Prostate gland (tissue), 2 donors: ENCODE data around the gene PRDM1. TPM values are rescaled to one million over a fixed set of nuclear protein-coding genes. Genes with fewer than 3 reads are reported as not detected.

ENCODE experiments used
- DNase-seq: peaks from one replicate; pipeline ENCODE4 v3.0.0-alpha.2; 2019; ENCODE audit warnings: low spot score
- H3K27ac ChIP-seq, 2 donors: fragments of 200-600 bp; sonication (generic); 2 replicates each; pipeline ENCODE4 v1.5.1; 2017 to 2019
- H3K27me3 ChIP-seq: fragments of 200-600 bp; sonication (generic); replicated peaks from 2 replicates; pipeline ENCODE4 v1.5.1; 2019; ENCODE audit not compliant: insufficient read depth
- H3K36me3 ChIP-seq, 2 donors: fragments of 200-600 bp; sonication (generic); 1 replicate in 1 of 2; 2 replicates in 1 of 2; pipeline versions ENCODE4 v1.5.1 to v1.8.1; 2017 to 2019
- H3K4me1 ChIP-seq: fragments of 200-600 bp; sonication (generic); replicated peaks from 2 replicates; pipeline ENCODE4 v1.5.1; 2019
- H3K4me3 ChIP-seq, 2 donors: fragments of 200-600 bp; sonication (generic); 2 replicates each; pipeline ENCODE4 v1.5.1; 2017 to 2019
- H3K9me3 ChIP-seq: fragments of 200-600 bp; sonication (generic); 2 replicates; pipeline ENCODE4 v1.5.1; 2017
- CTCF ChIP-seq, 4 experiments: fragments of 200-600 bp in 2 of 4; fragments of 450-650 bp in 2 of 4; sonication (generic) in 2 of 4; IDR thresholded peaks; 1 replicate in 3 of 4; 2 replicates in 1 of 4; pipeline ENCODE4 v1.5.1; 2016 to 2019; ENCODE audit warnings: antibody characterized with exemption in 4 of 4, mild to moderate bottlenecking in 2 of 4, moderate library complexity in 2 of 4
- POLR2A ChIP-seq: fragments of 450-650 bp; IDR thresholded peaks from one replicate; pipeline ENCODE4 v1.6.1; 2016; ENCODE audit warnings: antibody characterized with exemption, mild to moderate bottlenecking
- POLR2AphosphoS5 ChIP-seq: sonication (generic); formaldehyde crosslinking; IDR thresholded peaks from one replicate; pipeline ENCODE4 v1.6.1; 2017; ENCODE audit warnings: antibody characterized with exemption
- WGBS: methylation state at CpG from one replicate; pipeline ENCODE4 v1.1.5; 2018; 5-methylcytosine and 5-hydroxymethylcytosine counted together
- intact Hi-C: fragments of 100-400 bp; cut with DNase I; formaldehyde crosslinking; loops from one replicate; pipeline ENCODE4 v1.14.2; 2022
- total RNA-seq, 2 donors: library from RNA; depleted of rRNA; stranded (reverse); fragments of >200 nt; gene quantifications; one replicate each; pipeline ENCODE4 v1.1.0, GENCODE V29; 2016

The PRDM1 gene
- 1 to 10 TPM; 3.5 TPM for total RNA-seq

- H3K27me3 ChIP-seq, result no peaks in the 10 kb centered on the region
Observed at GRCh38 chr6:106085984-106086813, at the start of gene PRDM1. PRDM1 (plus strand) TSS chr6:106086336; CDS start chr6:106086554, 218 bp downstream.

GRCh38 chr6:106037060-106037459 is 49.1 kb upstream of the PRDM1 start:
- H3K27me3 ChIP-seq, result no peaks in the 10 kb centered on the region
- no peak for TF ChIP-seq POLR2A
- TF ChIP-seq POLR2AphosphoS5, result no peak
- TF ChIP-seq CTCF (IDR thresholded peaks at IDR 0.05), result no peak
- no peaks in the 10 kb centered on the region for H3K4me1 ChIP-seq
- no peaks in the 10 kb centered on the region for H3K9me3 ChIP-seq
- intact Hi-C loops, result no loop called here
- H3K4me3 ChIP-seq, result no peak overlapping the region
- H3K36me3 ChIP-seq, result no peaks in the 10 kb centered on the region
- DNase-seq, result no peak
- H3K27ac ChIP-seq, result no peak overlapping the region

More at GRCh38 chr6:106085984-106086813, at the start of gene PRDM1:
- peak within 1 kb of the TSS; percentile 23 to 58 for H3K27ac ChIP-seq
- peak; percentile 78 for DNase-seq
- H3K4me3 ChIP-seq, result peak within 1 kb of the TSS; percentile 31 to 41
- H3K9me3 ChIP-seq, result no peaks in the 10 kb centered on the region
- WGBS, result under 1% methylated on average over 44 of the region's 44 CpGs
- intact Hi-C loops, result no loop called here
- TF ChIP-seq CTCF (IDR thresholded peaks at IDR 0.05), result peak in 2 of 4 experiments; percentile 21 to 39
- TF ChIP-seq POLR2AphosphoS5, result peak; percentile 74
- peak; percentile 84 for TF ChIP-seq POLR2A
- no peaks in the 10 kb centered on the region for H3K36me3 ChIP-seq
- no peaks in the 10 kb centered on the region for H3K4me1 ChIP-seq

- WGBS, result 46% methylated on average over 6 of the region's 6 CpGs
- no peaks in the 10 kb centered on the region for H3K27me3 ChIP-seq
- DNase-seq, result no peak
- no peaks in the 10 kb centered on the region for H3K4me1 ChIP-seq
- TF ChIP-seq POLR2AphosphoS5 (no peak), CTCF (IDR thresholded peaks at IDR 0.05) (no peak), POLR2A (no peak)
- intact Hi-C loops, result no loop called here
- no peak overlapping the region for H3K27ac ChIP-seq
- H3K4me3 ChIP-seq, result no peak overlapping the region
- H3K9me3 ChIP-seq, result no peaks in the 10 kb centered on the region
- H3K36me3 ChIP-seq, result no peaks in the 10 kb centered on the region
Observed at GRCh38 chr6:106039897-106040592, 46.1 kb upstream of the PRDM1 start.

- H3K4me3 ChIP-seq, result no peak overlapping the region
- intact Hi-C loops, result no loop called here
- no peak for DNase-seq
- no peaks in the 10 kb centered on the region for H3K9me3 ChIP-seq
- no peaks in the 10 kb centered on the region for H3K36me3 ChIP-seq
- no peaks in the 10 kb centered on the region for H3K4me1 ChIP-seq
- WGBS, result 83% methylated on average over 1 of the region's 1 CpG
- TF ChIP-seq CTCF (IDR thresholded peaks at IDR 0.05), result no peak
- TF ChIP-seq POLR2AphosphoS5, result no peak
- H3K27ac ChIP-seq, result no peak overlapping the region
- H3K27me3 ChIP-seq, result no peaks in the 10 kb centered on the region
Observed at GRCh38 chr6:106044151-106044550, 42.0 kb upstream of the PRDM1 start.
